ENCODE measurements around the gene RNH1. TPM values are rescaled to one million over a fixed set of nuclear protein-coding genes. Genes with fewer than 3 reads are reported as not detected.

RNH1 gene
- total RNA-seq, 4 donors from 2014 or later = 378 to 392 (median 383) TPM

GRCh38 chr11:484616-485015, 22.4 kb downstream of the RNH1 start:
- no peaks in the 10 kb centered on the region for H3K4me1 ChIP-seq
- no peak for DNase-seq (ENCODE audit: low spot score in 2 of 2)

GRCh38 chr11:479311-479710, 27.7 kb downstream of the RNH1 start:
- H3K9me3 ChIP-seq = no peaks in the 10 kb centered on the region
- no peak overlapping the region for H3K27ac ChIP-seq
- no peaks in the 10 kb centered on the region for H3K36me3 ChIP-seq
- no peaks in the 10 kb centered on the region for H3K27me3 ChIP-seq
- TF ChIP-seq POLR2AphosphoS5 (IDR thresholded peaks at IDR 0.05) (no peak), EP300 (IDR thresholded peaks at IDR 0.05) (no peak), CTCF (IDR thresholded peaks at IDR 0.05) (no peak), POLR2A (IDR thresholded peaks at IDR 0.05) (no peak)
- no peaks in the 10 kb centered on the region for H3K4me1 ChIP-seq
- no peak overlapping the region for H3K4me3 ChIP-seq
- 92% methylated on average over 7 of the region's 13 CpGs for WGBS
- no peak for DNase-seq (ENCODE audit: low spot score in 2 of 2)

More at GRCh38 chr11:484616-485015, 22.4 kb downstream of the RNH1 start:
- no peaks in the 10 kb centered on the region for H3K9me3 ChIP-seq
- no peak overlapping the region for H3K4me3 ChIP-seq
- H3K27ac ChIP-seq = no peak overlapping the region
- TF ChIP-seq EP300 (IDR thresholded peaks at IDR 0.05) (no peak), CTCF (IDR thresholded peaks at IDR 0.05) (no peak), POLR2A (IDR thresholded peaks at IDR 0.05) (no peak), POLR2AphosphoS5 (IDR thresholded peaks at IDR 0.05) (no peak)
- H3K27me3 ChIP-seq = no peaks in the 10 kb centered on the region
- peaks cover 6% of the 10 kb centered on the region for H3K36me3 ChIP-seq
- WGBS = 95% methylated on average over 38 of the region's 38 CpGs

GRCh38 chr11:477052-477715, 29.9 kb downstream of the RNH1 start:
- WGBS = 75% methylated on average over 16 of the region's 16 CpGs
- no peak overlapping the region for H3K27ac ChIP-seq
- no peaks in the 10 kb centered on the region for H3K27me3 ChIP-seq
- no peak for TF ChIP-seq POLR2A (IDR thresholded peaks at IDR 0.05)
- no peak for TF ChIP-seq EP300 (IDR thresholded peaks at IDR 0.05)
- no peak for TF ChIP-seq CTCF (IDR thresholded peaks at IDR 0.05)
- TF ChIP-seq POLR2AphosphoS5 (IDR thresholded peaks at IDR 0.05) = no peak
- H3K4me3 ChIP-seq = no peak overlapping the region
- H3K9me3 ChIP-seq = no peaks in the 10 kb centered on the region
- no peak for DNase-seq (ENCODE audit: low spot score in 2 of 2)
- H3K36me3 ChIP-seq = no peaks in the 10 kb centered on the region
- H3K4me1 ChIP-seq = no peaks in the 10 kb centered on the region

GRCh38 chr11:476416-476815, 30.6 kb downstream of the RNH1 start:
- no peak overlapping the region for H3K4me3 ChIP-seq
- no peak for DNase-seq (ENCODE audit: low spot score in 2 of 2)
- TF ChIP-seq POLR2A (IDR thresholded peaks at IDR 0.05) (no peak), EP300 (IDR thresholded peaks at IDR 0.05) (no peak), POLR2AphosphoS5 (IDR thresholded peaks at IDR 0.05) (no peak), CTCF (IDR thresholded peaks at IDR 0.05) (no peak)
- H3K27ac ChIP-seq = no peak overlapping the region
- no peaks in the 10 kb centered on the region for H3K36me3 ChIP-seq
- no peaks in the 10 kb centered on the region for H3K9me3 ChIP-seq
- WGBS = 95% methylated on average over 9 of the region's 15 CpGs
- H3K4me1 ChIP-seq = no peaks in the 10 kb centered on the region
- no peaks in the 10 kb centered on the region for H3K27me3 ChIP-seq

GRCh38 chr11:475941-476340, 31.1 kb downstream of the RNH1 start:
- TF ChIP-seq POLR2A (IDR thresholded peaks at IDR 0.05) (no peak), POLR2AphosphoS5 (IDR thresholded peaks at IDR 0.05) (no peak), CTCF (IDR thresholded peaks at IDR 0.05) (no peak), EP300 (IDR thresholded peaks at IDR 0.05) (no peak)
- WGBS = 91% methylated on average over 6 of the region's 9 CpGs
- Histone ChIP-seq H3K9me3 (no peaks in the 10 kb centered on the region), H3K36me3 (no peaks in the 10 kb centered on the region), H3K27me3 (no peaks in the 10 kb centered on the region), H3K4me3 (no peak overlapping the region), H3K27ac (no peak overlapping the region), H3K4me1 (no peaks in the 10 kb centered on the region)
- no peak for DNase-seq (ENCODE audit: low spot score in 2 of 2)
